HEK293 (cell line): ENCODE measurements around the gene LBHD2.

ENCODE experiments used
- KLF1 ChIP-seq: fragments of 450-650 bp; formaldehyde crosslinking; IDR thresholded peaks from 2 replicates; pipeline ENCODE4 v1.5.1; 2016; ENCODE audit warnings: missing biosample characterization, missing genetic modification characterization
- KLF16 ChIP-seq: fragments of 450-650 bp; formaldehyde crosslinking; IDR thresholded peaks from 2 replicates; pipeline ENCODE4 v1.5.1; 2017; ENCODE audit warnings: missing biosample characterization, missing genetic modification characterization
- PRDM1 ChIP-seq: fragments of 450-650 bp; formaldehyde crosslinking; IDR thresholded peaks from 2 replicates; pipeline ENCODE4; 2016; ENCODE audit warnings: missing biosample characterization, missing genetic modification characterization
- ZBTB48 ChIP-seq: fragments of 450-650 bp; formaldehyde crosslinking; IDR thresholded peaks from 2 replicates; pipeline ENCODE4 v1.5.1; 2016; ENCODE audit warnings: missing biosample characterization, missing genetic modification characterization
- ZBTB8A ChIP-seq: fragments of 450-650 bp; formaldehyde crosslinking; IDR thresholded peaks from 2 replicates; pipeline ENCODE4 v1.5.1; 2016; ENCODE audit warnings: missing biosample characterization, missing genetic modification characterization
- ZFP41 ChIP-seq: fragments of 450-650 bp; formaldehyde crosslinking; IDR thresholded peaks from 2 replicates; pipeline ENCODE4 v1.5.1; 2016; ENCODE audit warnings: missing biosample characterization, missing genetic modification characterization, borderline replicate concordance
- ZNF112 ChIP-seq: fragments of 450-650 bp; formaldehyde crosslinking; IDR thresholded peaks from 2 replicates; pipeline ENCODE4 v1.5.0; 2017; ENCODE audit warnings: missing biosample characterization, missing genetic modification characterization
- ZNF184 ChIP-seq: fragments of 450-650 bp; IDR thresholded peaks from 2 replicates; pipeline ENCODE4 v1.5.1; 2018; ENCODE audit warnings: missing biosample characterization, mild to moderate bottlenecking, missing genetic modification characterization
- ZNF239 ChIP-seq: fragments of 450-650 bp; formaldehyde crosslinking; IDR thresholded peaks from 2 replicates; pipeline ENCODE4 v1.5.1; 2016; ENCODE audit warnings: missing biosample characterization, missing genetic modification characterization
- ZNF266 ChIP-seq: fragments of 450-650 bp; formaldehyde crosslinking; IDR thresholded peaks from 2 replicates; pipeline ENCODE4 v1.5.1; 2016; ENCODE audit warnings: missing biosample characterization, missing genetic modification characterization, low read depth
- ZNF324 ChIP-seq: fragments of 450-650 bp; formaldehyde crosslinking; IDR thresholded peaks from 2 replicates; pipeline ENCODE4 v1.5.1; 2016; ENCODE audit warnings: missing biosample characterization, missing genetic modification characterization
- ZNF423 ChIP-seq: fragments of 450-650 bp; formaldehyde crosslinking; IDR thresholded peaks from 2 replicates; pipeline ENCODE4 v1.5.1; 2016; ENCODE audit warnings: missing biosample characterization, missing genetic modification characterization
- ZNF433 ChIP-seq: fragments of 450-650 bp; formaldehyde crosslinking; IDR thresholded peaks from 2 replicates; pipeline ENCODE4 v1.5.1; 2016; ENCODE audit warnings: missing biosample characterization, missing genetic modification characterization, low read depth
- ZNF473 ChIP-seq: fragments of 450-650 bp; formaldehyde crosslinking; IDR thresholded peaks from 2 replicates; pipeline ENCODE4 v1.5.1; 2017; ENCODE audit warnings: missing biosample characterization, missing genetic modification characterization
- ZNF558 ChIP-seq: fragments of 450-650 bp; formaldehyde crosslinking; IDR thresholded peaks from 2 replicates; pipeline ENCODE4 v1.5.1; 2016; ENCODE audit warnings: missing biosample characterization, missing genetic modification characterization
- ZNF560 ChIP-seq: fragments of 450-650 bp; formaldehyde crosslinking; IDR thresholded peaks from 2 replicates; pipeline ENCODE4 v1.5.1; 2017; ENCODE audit warnings: missing biosample characterization, missing genetic modification characterization, borderline replicate concordance
- ZNF571 ChIP-seq: fragments of 450-650 bp; formaldehyde crosslinking; IDR thresholded peaks from 2 replicates; pipeline ENCODE4 v1.5.0; 2017; ENCODE audit warnings: missing biosample characterization, missing genetic modification characterization
- ZNF76 ChIP-seq: fragments of 450-650 bp; formaldehyde crosslinking; IDR thresholded peaks from 2 replicates; pipeline ENCODE4; 2016; ENCODE audit warnings: low read depth, missing biosample characterization, missing genetic modification characterization, borderline replicate concordance
- ZNF776 ChIP-seq: fragments of 450-650 bp; formaldehyde crosslinking; IDR thresholded peaks from 2 replicates; pipeline ENCODE4 v1.5.0; 2017; ENCODE audit warnings: missing biosample characterization, missing genetic modification characterization, borderline replicate concordance
- ZNF785 ChIP-seq: fragments of 450-650 bp; formaldehyde crosslinking; IDR thresholded peaks from 2 replicates; pipeline ENCODE4 v1.5.1; 2016; ENCODE audit warnings: missing biosample characterization, missing genetic modification characterization
- ZNF837 ChIP-seq: fragments of 450-650 bp; formaldehyde crosslinking; IDR thresholded peaks from 2 replicates; pipeline ENCODE4 v1.5.1; 2016; ENCODE audit warnings: missing biosample characterization, missing genetic modification characterization
- ZSCAN23 ChIP-seq: fragments of 450-650 bp; formaldehyde crosslinking; IDR thresholded peaks from 2 replicates; pipeline ENCODE4 v1.5.1; 2016; ENCODE audit warnings: missing biosample characterization, missing genetic modification characterization
- TF ChIP-seq, protein P1 (sequence below): fragments of 450-650 bp; formaldehyde crosslinking; IDR thresholded peaks from 2 replicates; pipeline ENCODE4 v1.5.1; 2016; ENCODE audit warnings: missing biosample characterization, missing genetic modification characterization
- TF ChIP-seq, protein P2 (sequence below): fragments of 450-650 bp; formaldehyde crosslinking; IDR thresholded peaks from 2 replicates; pipeline ENCODE4 v1.5.1; 2016; ENCODE audit warnings: missing biosample characterization, missing genetic modification characterization
- TF ChIP-seq, protein P3 (sequence below): fragments of 450-650 bp; formaldehyde crosslinking; IDR thresholded peaks from 2 replicates; pipeline ENCODE4 v1.5.1; 2016; ENCODE audit warnings: missing biosample characterization, missing genetic modification characterization
- TF ChIP-seq, protein P4 (sequence below): fragments of 450-650 bp; formaldehyde crosslinking; IDR thresholded peaks from 2 replicates; pipeline ENCODE4 v1.5.1; 2016; ENCODE audit warnings: missing biosample characterization, missing genetic modification characterization
- TF ChIP-seq, protein P5 (sequence below): fragments of 450-650 bp; formaldehyde crosslinking; IDR thresholded peaks from 2 replicates; pipeline ENCODE4 v1.5.1; 2016; ENCODE audit warnings: missing biosample characterization, missing genetic modification characterization
- TF ChIP-seq, protein P6 (sequence below): fragments of 450-650 bp; formaldehyde crosslinking; IDR thresholded peaks from 2 replicates; pipeline ENCODE4 v1.5.1; 2016; ENCODE audit warnings: missing biosample characterization, missing genetic modification characterization
- TF ChIP-seq, protein P7 (sequence below): fragments of 450-650 bp; IDR thresholded peaks from 2 replicates; pipeline ENCODE4 v1.5.1; 2018; ENCODE audit warnings: missing biosample characterization, mild to moderate bottlenecking, missing genetic modification characterization

Gene LBHD2

DNA sequence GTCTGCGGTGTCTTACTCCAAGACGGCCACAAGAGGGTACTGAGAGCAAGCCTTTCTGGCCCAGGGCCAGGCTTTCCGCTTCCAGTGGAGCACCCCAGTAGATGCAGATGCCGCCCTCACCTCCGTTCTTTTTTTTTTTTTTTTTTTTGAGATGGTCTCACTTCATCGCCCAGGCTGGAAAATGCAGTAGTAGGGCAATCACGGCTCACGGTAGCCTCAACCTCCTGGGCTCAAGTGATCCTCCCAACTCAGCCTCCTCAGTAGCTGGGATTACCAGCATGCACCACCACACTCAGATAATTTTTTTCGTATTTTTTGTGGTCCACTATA is 5.6 kb upstream of the LBHD2 start (continued):
- TF ChIP-seq, protein P1, sequence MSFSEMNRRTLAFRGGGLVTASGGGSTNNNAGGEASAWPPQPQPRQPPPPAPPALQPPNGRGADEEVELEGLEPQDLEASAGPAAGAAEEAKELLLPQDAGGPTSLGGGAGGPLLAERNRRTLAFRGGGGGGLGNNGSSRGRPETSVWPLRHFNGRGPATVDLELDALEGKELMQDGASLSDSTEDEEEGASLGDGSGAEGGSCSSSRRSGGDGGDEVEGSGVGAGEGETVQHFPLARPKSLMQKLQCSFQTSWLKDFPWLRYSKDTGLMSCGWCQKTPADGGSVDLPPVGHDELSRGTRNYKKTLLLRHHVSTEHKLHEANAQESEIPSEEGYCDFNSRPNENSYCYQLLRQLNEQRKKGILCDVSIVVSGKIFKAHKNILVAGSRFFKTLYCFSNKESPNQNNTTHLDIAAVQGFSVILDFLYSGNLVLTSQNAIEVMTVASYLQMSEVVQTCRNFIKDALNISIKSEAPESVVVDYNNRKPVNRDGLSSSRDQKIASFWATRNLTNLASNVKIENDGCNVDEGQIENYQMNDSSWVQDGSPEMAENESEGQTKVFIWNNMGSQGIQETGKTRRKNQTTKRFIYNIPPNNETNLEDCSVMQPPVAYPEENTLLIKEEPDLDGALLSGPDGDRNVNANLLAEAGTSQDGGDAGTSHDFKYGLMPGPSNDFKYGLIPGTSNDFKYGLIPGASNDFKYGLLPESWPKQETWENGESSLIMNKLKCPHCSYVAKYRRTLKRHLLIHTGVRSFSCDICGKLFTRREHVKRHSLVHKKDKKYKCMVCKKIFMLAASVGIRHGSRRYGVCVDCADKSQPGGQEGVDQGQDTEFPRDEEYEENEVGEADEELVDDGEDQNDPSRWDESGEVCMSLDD (tag by site-specific recombination): no peak; the same call in 1 of the 2 replicates
- TF ChIP-seq, protein P2, sequence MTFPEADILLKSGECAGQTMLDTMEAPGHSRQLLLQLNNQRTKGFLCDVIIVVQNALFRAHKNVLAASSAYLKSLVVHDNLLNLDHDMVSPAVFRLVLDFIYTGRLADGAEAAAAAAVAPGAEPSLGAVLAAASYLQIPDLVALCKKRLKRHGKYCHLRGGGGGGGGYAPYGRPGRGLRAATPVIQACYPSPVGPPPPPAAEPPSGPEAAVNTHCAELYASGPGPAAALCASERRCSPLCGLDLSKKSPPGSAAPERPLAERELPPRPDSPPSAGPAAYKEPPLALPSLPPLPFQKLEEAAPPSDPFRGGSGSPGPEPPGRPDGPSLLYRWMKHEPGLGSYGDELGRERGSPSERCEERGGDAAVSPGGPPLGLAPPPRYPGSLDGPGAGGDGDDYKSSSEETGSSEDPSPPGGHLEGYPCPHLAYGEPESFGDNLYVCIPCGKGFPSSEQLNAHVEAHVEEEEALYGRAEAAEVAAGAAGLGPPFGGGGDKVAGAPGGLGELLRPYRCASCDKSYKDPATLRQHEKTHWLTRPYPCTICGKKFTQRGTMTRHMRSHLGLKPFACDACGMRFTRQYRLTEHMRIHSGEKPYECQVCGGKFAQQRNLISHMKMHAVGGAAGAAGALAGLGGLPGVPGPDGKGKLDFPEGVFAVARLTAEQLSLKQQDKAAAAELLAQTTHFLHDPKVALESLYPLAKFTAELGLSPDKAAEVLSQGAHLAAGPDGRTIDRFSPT: no peak
- TF ChIP-seq ZNF324 (peak; percentile 80), ZNF473 (no peak), ZNF184 (no peak), ZNF433 (tag by site-specific recombination) (no peak), ZBTB8A (tag by site-specific recombination) (no peak), ZNF776 (tag by site-specific recombination) (no peak), ZNF423 (no peak), PRDM1 (no peak), ZFP41 (no peak), ZNF571 (tag by site-specific recombination) (no peak), ZBTB48 (tag by site-specific recombination) (no peak), KLF16 (tag by site-specific recombination) (no peak), ZNF76 (tag by site-specific recombination) (no peak), KLF1 (tag by site-specific recombination) (no peak), ZNF785 (tag by site-specific recombination) (no peak), ZNF837 (tag by site-specific recombination) (no peak), ZSCAN23 (tag by site-specific recombination) (no peak), ZNF239 (tag by site-specific recombination) (no peak), ZNF560 (tag by site-specific recombination) (no peak), ZNF558 (tag by site-specific recombination) (no peak), ZNF266 (tag by site-specific recombination) (no peak), ZNF112 (tag by site-specific recombination) (no peak)
- TF ChIP-seq, protein P3, sequence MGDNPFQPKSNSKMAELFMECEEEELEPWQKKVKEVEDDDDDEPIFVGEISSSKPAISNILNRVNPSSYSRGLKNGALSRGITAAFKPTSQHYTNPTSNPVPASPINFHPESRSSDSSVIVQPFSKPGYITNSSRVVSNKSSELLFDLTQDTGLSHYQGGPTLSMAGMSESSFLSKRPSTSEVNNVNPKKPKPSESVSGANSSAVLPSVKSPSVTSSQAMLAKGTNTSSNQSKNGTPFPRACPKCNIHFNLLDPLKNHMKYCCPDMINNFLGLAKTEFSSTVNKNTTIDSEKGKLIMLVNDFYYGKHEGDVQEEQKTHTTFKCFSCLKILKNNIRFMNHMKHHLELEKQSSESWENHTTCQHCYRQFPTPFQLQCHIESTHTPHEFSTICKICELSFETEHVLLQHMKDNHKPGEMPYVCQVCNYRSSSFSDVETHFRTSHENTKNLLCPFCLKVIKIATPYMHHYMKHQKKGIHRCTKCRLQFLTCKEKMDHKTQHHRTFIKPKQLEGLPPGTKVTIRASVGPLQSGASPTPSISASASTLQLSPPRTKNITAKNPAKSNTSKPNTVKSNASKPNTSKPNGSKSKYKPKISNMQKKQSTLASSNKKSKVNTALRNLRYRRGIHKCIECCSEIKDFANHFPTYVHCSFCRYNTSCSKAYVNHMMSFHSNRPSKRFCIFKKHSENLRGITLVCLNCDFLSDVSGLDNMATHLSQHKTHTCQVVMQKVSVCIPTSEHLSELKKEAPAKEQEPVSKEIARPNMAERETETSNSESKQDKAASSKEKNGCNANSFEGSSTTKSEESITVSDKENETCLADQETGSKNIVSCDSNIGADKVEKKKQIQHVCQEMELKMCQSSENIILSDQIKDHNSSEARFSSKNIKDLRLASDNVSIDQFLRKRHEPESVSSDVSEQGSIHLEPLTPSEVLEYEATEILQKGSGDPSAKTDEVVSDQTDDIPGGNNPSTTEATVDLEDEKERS (tag by site-specific recombination): no peak
- TF ChIP-seq, protein P4, sequence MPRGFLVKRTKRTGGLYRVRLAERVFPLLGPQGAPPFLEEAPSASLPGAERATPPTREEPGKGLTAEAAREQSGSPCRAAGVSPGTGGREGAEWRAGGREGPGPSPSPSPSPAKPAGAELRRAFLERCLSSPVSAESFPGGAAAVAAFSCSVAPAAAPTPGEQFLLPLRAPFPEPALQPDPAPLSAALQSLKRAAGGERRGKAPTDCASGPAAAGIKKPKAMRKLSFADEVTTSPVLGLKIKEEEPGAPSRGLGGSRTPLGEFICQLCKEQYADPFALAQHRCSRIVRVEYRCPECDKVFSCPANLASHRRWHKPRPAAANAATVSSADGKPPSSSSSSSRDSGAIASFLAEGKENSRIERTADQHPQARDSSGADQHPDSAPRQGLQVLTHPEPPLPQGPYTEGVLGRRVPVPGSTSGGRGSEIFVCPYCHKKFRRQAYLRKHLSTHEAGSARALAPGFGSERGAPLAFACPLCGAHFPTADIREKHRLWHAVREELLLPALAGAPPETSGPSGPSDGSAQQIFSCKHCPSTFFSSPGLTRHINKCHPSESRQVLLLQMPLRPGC (tag by site-specific recombination): no peak
- TF ChIP-seq, protein P5, sequence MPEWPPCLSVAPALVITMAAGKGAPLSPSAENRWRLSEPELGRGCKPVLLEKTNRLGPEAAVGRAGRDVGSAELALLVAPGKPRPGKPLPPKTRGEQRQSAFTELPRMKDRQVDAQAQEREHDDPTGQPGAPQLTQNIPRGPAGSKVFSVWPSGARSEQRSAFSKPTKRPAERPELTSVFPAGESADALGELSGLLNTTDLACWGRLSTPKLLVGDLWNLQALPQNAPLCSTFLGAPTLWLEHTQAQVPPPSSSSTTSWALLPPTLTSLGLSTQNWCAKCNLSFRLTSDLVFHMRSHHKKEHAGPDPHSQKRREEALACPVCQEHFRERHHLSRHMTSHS (tag by site-specific recombination): no peak
- TF ChIP-seq, protein P6, sequence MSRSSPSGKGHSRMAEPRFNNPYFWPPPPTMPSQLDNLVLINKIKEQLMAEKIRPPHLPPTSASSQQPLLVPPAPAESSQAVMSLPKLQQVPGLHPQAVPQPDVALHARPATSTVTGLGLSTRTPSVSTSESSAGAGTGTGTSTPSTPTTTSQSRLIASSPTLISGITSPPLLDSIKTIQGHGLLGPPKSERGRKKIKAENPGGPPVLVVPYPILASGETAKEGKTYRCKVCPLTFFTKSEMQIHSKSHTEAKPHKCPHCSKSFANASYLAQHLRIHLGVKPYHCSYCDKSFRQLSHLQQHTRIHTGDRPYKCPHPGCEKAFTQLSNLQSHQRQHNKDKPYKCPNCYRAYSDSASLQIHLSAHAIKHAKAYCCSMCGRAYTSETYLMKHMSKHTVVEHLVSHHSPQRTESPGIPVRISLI (tag by site-specific recombination): no peak
- TF ChIP-seq, protein P7, sequence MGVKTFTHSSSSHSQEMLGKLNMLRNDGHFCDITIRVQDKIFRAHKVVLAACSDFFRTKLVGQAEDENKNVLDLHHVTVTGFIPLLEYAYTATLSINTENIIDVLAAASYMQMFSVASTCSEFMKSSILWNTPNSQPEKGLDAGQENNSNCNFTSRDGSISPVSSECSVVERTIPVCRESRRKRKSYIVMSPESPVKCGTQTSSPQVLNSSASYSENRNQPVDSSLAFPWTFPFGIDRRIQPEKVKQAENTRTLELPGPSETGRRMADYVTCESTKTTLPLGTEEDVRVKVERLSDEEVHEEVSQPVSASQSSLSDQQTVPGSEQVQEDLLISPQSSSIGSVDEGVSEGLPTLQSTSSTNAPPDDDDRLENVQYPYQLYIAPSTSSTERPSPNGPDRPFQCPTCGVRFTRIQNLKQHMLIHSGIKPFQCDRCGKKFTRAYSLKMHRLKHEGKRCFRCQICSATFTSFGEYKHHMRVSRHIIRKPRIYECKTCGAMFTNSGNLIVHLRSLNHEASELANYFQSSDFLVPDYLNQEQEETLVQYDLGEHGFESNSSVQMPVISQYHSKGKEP: no peak
